Activated CD4-positive, CD25-positive, alpha-beta regulatory T cell treated with anti-CD3 and anti-CD28 coated beads, Interleukin-2, amount 50 U/mL, for 72 hours (primary cell): ENCODE measurements around the gene TLR6.
"Not testable (repeated sequence)": the region's sequence is repeated elsewhere in the genome, so short reads cannot be mapped to it uniquely, and the experiment has no call there.

Experiments
- DNase-seq: peaks from one replicate; pipeline ENCODE4 v3.0.0; 2021

TLR6 gene

GRCh38 chr4:38820329-38821061 is 36.1 kb downstream of the TLR6 start:
- no peak for DNase-seq

- DNase-seq: no peak
Observed at GRCh38 chr4:38819569-38819968, 37.0 kb downstream of the TLR6 start.

GRCh38 chr4:38818441-38818976 is 38.1 kb downstream of the TLR6 start:
- no peak for DNase-seq

- DNase-seq: no peak
Observed at GRCh38 chr4:38815885-38816782, 40.5 kb downstream of the TLR6 start.

GRCh38 chr4:38814386-38814785 is 42.2 kb downstream of the TLR6 start:
- no peak for DNase-seq

GRCh38 chr4:38811297-38811696 is 45.3 kb downstream of the TLR6 start:
- no peak for DNase-seq

- not testable (repeated sequence) for DNase-seq
Observed at GRCh38 chr4:38807462-38807861, 49.2 kb downstream of the TLR6 start.

GRCh38 chr4:38806251-38806650 is 50.4 kb downstream of the TLR6 start:
- not testable (repeated sequence) for DNase-seq

GRCh38 chr4:38805530-38806145 is 51.0 kb downstream of the TLR6 start:
- no peak for DNase-seq

GRCh38 chr4:38804654-38805295 is 51.8 kb downstream of the TLR6 start, which contains the start of gene TLR1:
Gene TLR1 (minus strand): TSS chr4:38804791. CDS start chr4:38798831, 5,960 bp downstream.
- DNase-seq: no peak

GRCh38 chr4:38803833-38804653 is 52.6 kb downstream of the TLR6 start:
- no peak for DNase-seq

GRCh38 chr4:38802561-38803355 is 53.9 kb downstream of the TLR6 start:
- no peak for DNase-seq

- DNase-seq: no peak
Observed at GRCh38 chr4:38800961-38801450, 55.6 kb downstream of the TLR6 start.

- DNase-seq: no peak
Observed at GRCh38 chr4:38800366-38800765, 56.3 kb downstream of the TLR6 start.

GRCh38 chr4:38795087-38795486 is 61.5 kb downstream of the TLR6 start:
- DNase-seq: no peak

GRCh38 chr4:38794051-38794450 is 62.6 kb downstream of the TLR6 start:
- no peak for DNase-seq

GRCh38 chr4:38791010-38791409 is 65.6 kb downstream of the TLR6 start:
- DNase-seq: no peak

- no peak for DNase-seq
Observed at GRCh38 chr4:38788317-38788716, 68.3 kb downstream of the TLR6 start.

GRCh38 chr4:38787693-38788092 is 68.9 kb downstream of the TLR6 start:
- no peak for DNase-seq

- DNase-seq: no peak
Observed at GRCh38 chr4:38785901-38786402, 70.7 kb downstream of the TLR6 start.
